SU-DHL-6 (cell line): Measurements from ENCODE around the gene FNDC7.

Experiments used
- CTCF ChIP-seq: fragments of 200-600 bp; sonication (generic); IDR thresholded peaks from one replicate; pipeline ENCODE4 v1.5.1; 2017; ENCODE audit warnings: antibody characterized with exemption, mild to moderate bottlenecking, low read length, moderate library complexity; ENCODE audit not compliant: insufficient read depth, poor library complexity, severe bottlenecking
- EZH2phosphoT487 ChIP-seq: fragments of 200-600 bp; sonication (generic), shearing (Covaris generic); conservative IDR thresholded peaks from 2 replicates; pipeline ENCODE4 v1.6.1; 2018; ENCODE audit warnings: mild to moderate bottlenecking, antibody characterized with exemption, low read length, moderate library complexity, mixed read lengths

DNA sequence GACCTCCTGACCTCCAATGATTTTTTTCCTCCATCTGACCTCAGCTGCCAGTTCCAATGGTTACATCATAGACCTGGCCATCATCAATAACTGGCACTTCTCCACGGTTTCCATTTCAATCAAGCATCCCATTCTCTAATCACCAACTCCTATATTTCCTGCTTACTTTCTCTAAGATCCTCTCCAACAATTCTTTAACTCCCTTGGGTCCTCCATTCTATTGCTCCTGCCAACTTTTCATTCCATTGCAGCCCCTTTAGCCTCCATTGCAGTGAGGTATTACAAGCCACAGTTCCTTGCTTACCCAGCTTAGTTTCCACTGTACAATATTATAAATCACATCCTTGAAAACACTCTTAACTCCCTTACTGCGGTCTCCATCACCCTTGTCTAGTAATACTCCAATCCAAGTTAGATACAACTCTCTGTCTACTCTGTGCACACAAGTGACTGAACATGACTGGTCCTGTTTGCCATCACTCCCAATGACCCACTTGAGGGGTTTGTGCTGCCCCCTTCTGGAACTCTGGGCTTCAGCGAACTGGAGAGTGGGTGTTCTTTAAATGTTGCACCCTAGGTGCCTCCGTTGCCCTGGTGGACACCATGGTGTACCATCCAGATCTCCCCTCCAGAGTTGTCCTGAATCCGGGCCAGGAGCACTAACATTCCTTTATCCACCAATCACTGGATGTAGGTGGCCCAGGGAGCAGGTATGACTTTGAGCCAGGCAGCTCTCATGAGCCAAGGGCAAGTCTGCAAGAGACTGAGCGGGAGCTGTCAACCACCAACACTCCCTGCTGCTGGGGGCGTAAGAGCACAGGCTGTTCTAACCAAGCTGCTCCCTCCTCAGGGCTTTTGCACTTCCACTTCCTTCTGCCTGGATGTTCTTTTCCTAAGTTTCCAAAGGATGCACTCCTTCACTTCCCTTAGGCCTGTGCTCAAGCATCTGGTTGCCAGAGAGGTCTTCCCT, 3.7 kb upstream of the FNDC7 start:
- TF ChIP-seq CTCF (peak; percentile 32), EZH2phosphoT487 (no peak)
